Activated T-cell treated with anti-CD3 and anti-CD28 coated beads, Interleukin-2, amount 50 U/mL, for 24 hours (primary cell): Measurements from ENCODE around the gene SLAMF6.
"Not testable (repeated sequence)": the region's sequence is repeated elsewhere in the genome, so short reads cannot be mapped to it uniquely, and the experiment has no call there.

Experiments
- DNase-seq: peaks from one replicate; pipeline ENCODE4 v3.0.0-alpha.2; 2020
- H3K27ac Mint-ChIP-seq: 2 replicates; pipeline ENCODE4 v1.8.0; 2020; ENCODE audit warnings: mild to moderate bottlenecking, mixed read lengths
- H3K27me3 Mint-ChIP-seq: 2 replicates; pipeline ENCODE4 v1.8.0; 2020; ENCODE audit warnings: mixed read lengths
- H3K36me3 Mint-ChIP-seq: 2 replicates; pipeline ENCODE4 v1.8.0; 2020; ENCODE audit warnings: low read depth, mixed read lengths
- H3K4me1 Mint-ChIP-seq: 2 replicates; pipeline ENCODE4 v1.8.0; 2020; ENCODE audit warnings: low read depth, mixed read lengths
- H3K4me3 Mint-ChIP-seq: 2 replicates; pipeline ENCODE4 v1.8.0; 2020; ENCODE audit warnings: mild to moderate bottlenecking, moderate library complexity, mixed read lengths
- H3K9me3 Mint-ChIP-seq: 2 replicates; pipeline ENCODE4 v1.8.0; 2020; ENCODE audit warnings: mixed read lengths

SLAMF6 gene

GRCh38 chr1:160483505-160484185 is 39.4 kb downstream of the SLAMF6 start:
- Mint-ChIP-seq H3K9me3 (peaks cover 29% of the 10 kb centered on the region), H3K27me3 (no peaks in the 10 kb centered on the region), H3K27ac (peak overlapping the region; percentile 5), H3K36me3 (peaks cover 30% of the 10 kb centered on the region), H3K4me3 (no peak overlapping the region), H3K4me1 (peaks cover 56% of the 10 kb centered on the region)
- no peak for DNase-seq

DNA sequence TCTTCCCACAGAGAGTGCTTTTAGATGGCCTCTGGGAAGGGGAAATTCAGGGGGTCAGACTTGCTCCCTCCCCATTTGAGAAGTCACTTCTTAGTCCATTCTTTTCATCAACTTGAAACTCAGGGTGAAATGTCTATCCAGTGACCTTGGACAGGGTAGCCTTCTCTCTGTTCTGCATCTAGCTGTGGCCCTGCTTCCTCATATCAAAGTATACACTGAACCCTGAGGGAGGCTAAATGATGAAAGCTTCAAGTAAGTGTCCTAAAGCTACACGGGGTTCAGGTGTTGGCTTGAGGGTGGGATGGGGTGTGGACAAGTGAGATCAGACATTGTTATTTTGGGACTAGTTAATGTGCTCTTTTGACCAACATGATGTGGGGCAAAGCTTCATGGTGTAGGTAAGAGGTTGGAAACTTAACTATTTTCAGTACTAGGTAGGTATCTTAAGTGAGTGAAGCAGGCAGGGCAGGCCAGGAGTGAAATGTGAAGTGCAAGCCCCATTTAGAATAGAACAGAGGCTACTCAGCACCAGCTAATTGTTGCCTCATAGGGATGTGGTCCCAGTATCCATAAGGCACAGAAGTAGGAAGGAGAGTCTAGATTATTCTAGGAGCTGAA is 41.0 kb downstream of the SLAMF6 start:
- H3K36me3 Mint-ChIP-seq: peaks cover 35% of the 10 kb centered on the region
- H3K27me3 Mint-ChIP-seq: no peaks in the 10 kb centered on the region
- H3K4me1 Mint-ChIP-seq: peaks cover 54% of the 10 kb centered on the region
- no peak overlapping the region for H3K4me3 Mint-ChIP-seq
- DNase-seq: no peak
- peaks cover 35% of the 10 kb centered on the region for H3K9me3 Mint-ChIP-seq
- H3K27ac Mint-ChIP-seq: no peak overlapping the region

GRCh38 chr1:160480781-160481180 is 42.3 kb downstream of the SLAMF6 start:
- Mint-ChIP-seq H3K9me3 (peaks cover 35% of the 10 kb centered on the region), H3K36me3 (peaks cover 35% of the 10 kb centered on the region), H3K4me1 (peaks cover 48% of the 10 kb centered on the region)
- not testable (repeated sequence) for H3K27ac Mint-ChIP-seq, H3K27me3 Mint-ChIP-seq, H3K4me3 Mint-ChIP-seq
- DNase-seq: peak; percentile 44

- H3K4me1 Mint-ChIP-seq: peaks cover 43% of the 10 kb centered on the region
- peaks cover 31% of the 10 kb centered on the region for H3K9me3 Mint-ChIP-seq
- H3K27ac Mint-ChIP-seq, H3K4me3 Mint-ChIP-seq, H3K27me3 Mint-ChIP-seq, DNase-seq: not testable (repeated sequence)
- peaks cover 35% of the 10 kb centered on the region for H3K36me3 Mint-ChIP-seq
These were observed 44.0 kb downstream of the SLAMF6 start for GRCh38 chr1:160479091-160479490.

- Mint-ChIP-seq H3K4me3 (no peak overlapping the region), H3K36me3 (peaks cover 12% of the 10 kb centered on the region), H3K27me3 (no peaks in the 10 kb centered on the region), H3K27ac (no peak overlapping the region), H3K4me1 (peaks cover 6% of the 10 kb centered on the region), H3K9me3 (peaks cover 12% of the 10 kb centered on the region)
- no peak for DNase-seq
These were observed 48.4 kb downstream of the SLAMF6 start for GRCh38 chr1:160474392-160475242.

DNA sequence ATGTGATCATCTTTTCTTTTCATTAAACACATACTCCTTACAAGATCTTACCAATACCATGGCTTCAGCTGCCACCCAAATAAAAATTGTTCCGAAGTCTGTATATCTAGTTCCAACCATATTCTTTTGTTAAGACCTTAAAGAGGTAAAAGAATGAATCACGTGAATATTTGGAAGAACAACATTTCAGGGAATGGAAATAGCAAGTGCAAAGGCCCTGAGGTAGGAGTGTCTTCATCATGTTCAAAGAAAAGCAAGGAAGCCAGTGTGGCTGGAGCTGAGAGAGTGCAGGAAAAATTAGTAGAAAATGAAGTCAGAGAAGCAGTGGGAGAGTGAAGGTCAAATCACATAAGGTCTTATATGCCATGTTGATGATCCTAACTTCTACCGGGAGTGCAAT is 50.9 kb downstream of the SLAMF6 start:
- no peaks in the 10 kb centered on the region for H3K36me3 Mint-ChIP-seq
- H3K27me3 Mint-ChIP-seq: no peaks in the 10 kb centered on the region
- H3K27ac Mint-ChIP-seq: no peak overlapping the region
- peaks cover 17% of the 10 kb centered on the region for H3K4me1 Mint-ChIP-seq
- no peak overlapping the region for H3K4me3 Mint-ChIP-seq
- no peak for DNase-seq
- H3K9me3 Mint-ChIP-seq: no peaks in the 10 kb centered on the region

DNA sequence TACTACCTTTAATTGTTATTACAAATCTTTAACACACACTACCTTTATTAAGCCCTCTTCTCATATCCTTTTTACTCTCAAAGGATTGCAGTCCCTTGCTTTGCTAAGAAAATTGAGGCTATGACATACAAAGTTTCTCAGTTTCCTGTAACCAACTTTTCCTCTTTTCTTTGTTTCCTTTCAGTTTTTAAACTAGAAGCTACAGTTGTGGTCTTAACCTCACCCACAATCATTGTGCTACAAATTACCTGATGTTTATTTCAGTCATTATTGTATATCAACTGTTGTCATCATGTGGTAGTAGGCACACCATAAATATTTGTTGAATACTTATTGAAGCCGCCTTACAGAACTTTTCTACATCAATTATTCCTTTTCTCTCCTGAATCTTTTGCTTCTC is 51.8 kb downstream of the SLAMF6 start:
- Mint-ChIP-seq H3K4me3 (no peak overlapping the region), H3K27ac (no peak overlapping the region), H3K36me3 (no peaks in the 10 kb centered on the region), H3K27me3 (no peaks in the 10 kb centered on the region), H3K4me1 (peaks cover 25% of the 10 kb centered on the region), H3K9me3 (no peaks in the 10 kb centered on the region)
- DNase-seq: no peak

GRCh38 chr1:160467576-160467975 is 55.5 kb downstream of the SLAMF6 start:
- H3K4me3 Mint-ChIP-seq: peak overlapping the region; percentile 5
- peaks cover 56% of the 10 kb centered on the region for H3K4me1 Mint-ChIP-seq
- peaks cover 7% of the 10 kb centered on the region for H3K36me3 Mint-ChIP-seq
- peak overlapping the region; percentile 83 for H3K27ac Mint-ChIP-seq
- DNase-seq: no peak
- peaks cover 8% of the 10 kb centered on the region for H3K9me3 Mint-ChIP-seq
- H3K27me3 Mint-ChIP-seq: no peaks in the 10 kb centered on the region

DNA sequence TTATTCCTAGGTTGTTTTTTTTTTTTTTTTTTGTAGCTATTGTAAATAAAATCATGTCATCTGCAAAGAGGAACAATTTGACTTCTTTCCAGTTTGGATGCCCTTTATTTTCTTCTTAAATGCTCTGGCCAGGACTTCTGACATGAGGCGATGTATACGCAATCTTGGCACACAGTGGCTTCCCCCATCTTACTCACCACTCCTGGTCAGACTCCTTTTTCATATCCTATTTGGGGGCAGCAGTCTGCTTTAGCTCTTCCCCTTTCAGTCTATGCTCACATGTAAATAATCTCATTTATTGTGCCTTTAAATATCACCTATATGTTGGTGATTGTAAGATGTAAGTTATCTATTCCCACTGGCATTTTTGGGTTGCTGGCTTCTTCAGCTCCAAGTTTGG is 56.1 kb downstream of the SLAMF6 start:
- Mint-ChIP-seq H3K4me3 (no peak overlapping the region), H3K9me3 (peaks cover 8% of the 10 kb centered on the region), H3K4me1 (peaks cover 61% of the 10 kb centered on the region), H3K27me3 (no peaks in the 10 kb centered on the region), H3K27ac (peak overlapping the region; percentile 50), H3K36me3 (peaks cover 7% of the 10 kb centered on the region)
- DNase-seq: no peak

GRCh38 chr1:160465123-160465522 is 57.9 kb downstream of the SLAMF6 start:
- Mint-ChIP-seq H3K9me3 (peaks cover 8% of the 10 kb centered on the region), H3K27me3 (no peaks in the 10 kb centered on the region), H3K4me1 (peaks cover 77% of the 10 kb centered on the region), H3K27ac (peak overlapping the region; percentile 72), H3K36me3 (peaks cover 7% of the 10 kb centered on the region), H3K4me3 (no peak overlapping the region)
- no peak for DNase-seq

- Mint-ChIP-seq H3K27ac (peak overlapping the region; percentile 98), H3K36me3 (peaks cover 6% of the 10 kb centered on the region), H3K4me1 (peaks cover 89% of the 10 kb centered on the region), H3K27me3 (no peaks in the 10 kb centered on the region), H3K4me3 (peak overlapping the region; percentile 65), H3K9me3 (peaks cover 6% of the 10 kb centered on the region)
- DNase-seq: no peak
These were observed 62.3 kb downstream of the SLAMF6 start for GRCh38 chr1:160460683-160461287.

DNA sequence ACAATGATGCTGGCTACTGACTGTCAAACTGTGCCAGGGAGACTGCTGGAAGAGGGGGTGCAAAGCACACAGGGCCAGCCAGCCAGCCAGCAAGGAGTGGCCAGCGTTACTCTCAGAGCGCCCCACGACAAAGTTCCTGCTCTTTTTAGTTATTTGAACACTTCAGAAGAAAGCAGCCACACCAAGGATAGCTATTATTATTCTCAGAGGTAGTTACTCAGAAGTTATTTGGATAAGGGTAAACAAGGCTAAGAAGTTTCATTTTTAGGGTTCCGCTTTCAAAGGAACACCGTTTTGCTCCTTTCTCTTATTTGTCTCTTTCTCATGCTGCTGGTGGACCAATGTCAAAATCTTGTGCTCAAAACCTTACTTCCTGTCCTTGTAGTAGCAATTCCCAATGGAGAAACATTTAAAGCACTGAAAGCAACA is 62.8 kb downstream of the SLAMF6 start:
- Mint-ChIP-seq H3K4me1 (peaks cover 89% of the 10 kb centered on the region), H3K9me3 (peaks cover 2% of the 10 kb centered on the region), H3K4me3 (peak overlapping the region; percentile 65), H3K36me3 (peaks cover 2% of the 10 kb centered on the region), H3K27me3 (no peaks in the 10 kb centered on the region), H3K27ac (peak overlapping the region; percentile 98)
- DNase-seq: peak; percentile 53

DNA sequence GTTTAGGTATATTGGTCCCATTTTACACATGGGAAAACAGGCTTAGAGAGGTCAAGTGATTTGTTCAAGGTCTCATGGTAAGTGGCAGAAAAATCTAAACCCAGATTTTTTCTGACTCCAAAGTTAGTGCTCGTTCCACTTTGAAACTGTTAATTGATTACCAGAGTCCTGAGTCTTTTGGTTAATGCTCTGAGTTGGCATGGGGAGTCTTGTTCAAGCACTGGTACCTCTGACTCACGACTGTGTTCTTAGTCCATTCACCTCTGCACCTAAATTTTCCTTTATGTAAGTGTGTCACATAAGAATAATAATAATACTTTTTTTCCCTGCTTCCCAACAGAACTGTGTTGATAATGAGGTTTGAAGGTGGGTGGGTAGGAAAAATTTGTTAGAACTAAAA is 63.4 kb downstream of the SLAMF6 start:
- Mint-ChIP-seq H3K4me3 (peak overlapping the region; percentile 65), H3K27ac (peak overlapping the region; percentile 98), H3K36me3 (no peaks in the 10 kb centered on the region), H3K4me1 (peaks cover 89% of the 10 kb centered on the region), H3K27me3 (no peaks in the 10 kb centered on the region), H3K9me3 (no peaks in the 10 kb centered on the region)
- no peak for DNase-seq

DNA sequence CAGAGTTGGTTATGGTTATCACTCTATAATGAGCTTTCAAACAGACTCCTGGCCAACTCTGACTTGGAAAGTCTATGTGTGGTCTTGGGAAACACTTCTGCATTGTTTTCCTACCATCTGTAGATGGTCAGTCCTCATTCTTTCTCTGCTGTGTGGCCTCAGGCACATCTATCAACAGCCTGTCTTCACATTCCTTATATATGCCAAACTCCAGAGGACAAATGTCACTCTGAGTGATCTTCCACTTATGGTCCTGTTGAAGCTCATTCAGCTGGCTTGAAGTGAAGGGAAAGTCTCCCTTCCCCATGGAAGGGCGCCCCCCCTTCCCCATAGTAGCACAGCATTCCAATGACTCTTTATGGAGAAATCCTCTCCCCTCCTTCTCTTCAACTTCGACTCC is 64.0 kb downstream of the SLAMF6 start:
- Mint-ChIP-seq H3K36me3 (no peaks in the 10 kb centered on the region), H3K4me1 (peaks cover 88% of the 10 kb centered on the region), H3K4me3 (peak overlapping the region; percentile 65), H3K27ac (peak overlapping the region; percentile 98), H3K9me3 (no peaks in the 10 kb centered on the region), H3K27me3 (no peaks in the 10 kb centered on the region)
- no peak for DNase-seq
